ENCODE measurements around the gene SLC28A1.

- TF ChIP-seq CTCF (IDR thresholded peaks at IDR 0.05) = no peak
- TF ChIP-seq POLR2A (IDR thresholded peaks at IDR 0.05) = no peak
Observed at GRCh38 chr15:84950570-84951111, 66.2 kb downstream of the SLC28A1 start.

All from ovary (tissue), 3 donors.